ENCODE data around the gene AKAP6. TPM values are rescaled to one million over a fixed set of nuclear protein-coding genes. Genes with fewer than 3 reads are reported as not detected.

Gene AKAP6
- total RNA-seq, 1 experiment from 2014 or later, result 2.3 TPM

GRCh38 chr14:32374155-32374554, 45.1 kb downstream of the AKAP6 start:
- POLR2A ChIA-PET, result interaction anchor here (0.5 kb wide), 1 partner anchor 853 kb away, joined by 3 read pairs; no protein-coding TSS in a partner anchor
- no TSS peak for BruUV-seq (replicated peaks)
- CTCF ChIA-PET, result no interaction called here
- intact Hi-C loops (cut with micrococcal nuclease), result no loop called here
- H3K4me1 Mint-ChIP-seq (ENCODE audit: insufficient read depth, unreplicated experiment), result peaks cover 18% of the 10 kb centered on the region
- H3K27me3 Mint-ChIP-seq (ENCODE audit: insufficient read depth, unreplicated experiment), result no peaks in the 10 kb centered on the region
- no peak overlapping the region for H3K4me3 Mint-ChIP-seq (ENCODE audit: unreplicated experiment)
- no peak for DNase-seq (ENCODE audit: unreplicated experiment)
- H3K27ac Mint-ChIP-seq (ENCODE audit: low read depth, unreplicated experiment), result no peak overlapping the region
- no peaks in the 10 kb centered on the region for H3K9me3 Mint-ChIP-seq (ENCODE audit: unreplicated experiment)
- TF ChIP-seq, protein P1, sequence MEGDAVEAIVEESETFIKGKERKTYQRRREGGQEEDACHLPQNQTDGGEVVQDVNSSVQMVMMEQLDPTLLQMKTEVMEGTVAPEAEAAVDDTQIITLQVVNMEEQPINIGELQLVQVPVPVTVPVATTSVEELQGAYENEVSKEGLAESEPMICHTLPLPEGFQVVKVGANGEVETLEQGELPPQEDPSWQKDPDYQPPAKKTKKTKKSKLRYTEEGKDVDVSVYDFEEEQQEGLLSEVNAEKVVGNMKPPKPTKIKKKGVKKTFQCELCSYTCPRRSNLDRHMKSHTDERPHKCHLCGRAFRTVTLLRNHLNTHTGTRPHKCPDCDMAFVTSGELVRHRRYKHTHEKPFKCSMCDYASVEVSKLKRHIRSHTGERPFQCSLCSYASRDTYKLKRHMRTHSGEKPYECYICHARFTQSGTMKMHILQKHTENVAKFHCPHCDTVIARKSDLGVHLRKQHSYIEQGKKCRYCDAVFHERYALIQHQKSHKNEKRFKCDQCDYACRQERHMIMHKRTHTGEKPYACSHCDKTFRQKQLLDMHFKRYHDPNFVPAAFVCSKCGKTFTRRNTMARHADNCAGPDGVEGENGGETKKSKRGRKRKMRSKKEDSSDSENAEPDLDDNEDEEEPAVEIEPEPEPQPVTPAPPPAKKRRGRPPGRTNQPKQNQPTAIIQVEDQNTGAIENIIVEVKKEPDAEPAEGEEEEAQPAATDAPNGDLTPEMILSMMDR (IDR thresholded peaks at IDR 0.05; ENCODE audit: unreplicated experiment), result no peak
- H3K36me3 Mint-ChIP-seq (ENCODE audit: insufficient read depth, unreplicated experiment), result no peaks in the 10 kb centered on the region

- H3K27ac Mint-ChIP-seq (ENCODE audit: low read depth, unreplicated experiment), result no peak overlapping the region
- no peak for DNase-seq (ENCODE audit: unreplicated experiment)
- TF ChIP-seq, protein P1 (IDR thresholded peaks at IDR 0.05; ENCODE audit: unreplicated experiment), result no peak
- ChIA-PET POLR2A (interaction anchor here (0.6 kb wide), 1 partner anchor 138 kb away, joined by 3 read pairs; no protein-coding TSS in a partner anchor), CTCF (interaction anchor here (0.9 to 1.1 kb wide), 3 partner anchors 33 to 913 kb away, joined by 3 to 9 read pairs (median 3); no protein-coding TSS in a partner anchor)
- no TSS peak for BruUV-seq (replicated peaks)
- no peak overlapping the region for H3K4me3 Mint-ChIP-seq (ENCODE audit: unreplicated experiment)
- no peaks in the 10 kb centered on the region for H3K27me3 Mint-ChIP-seq (ENCODE audit: insufficient read depth, unreplicated experiment)
- intact Hi-C loops (cut with micrococcal nuclease), result no loop called here
- H3K4me1 Mint-ChIP-seq (ENCODE audit: insufficient read depth, unreplicated experiment), result peaks cover 22% of the 10 kb centered on the region
- no peaks in the 10 kb centered on the region for H3K9me3 Mint-ChIP-seq (ENCODE audit: unreplicated experiment)
- no peaks in the 10 kb centered on the region for H3K36me3 Mint-ChIP-seq (ENCODE audit: insufficient read depth, unreplicated experiment)
Measured at GRCh38 chr14:32375663-32376062, 46.6 kb downstream of the AKAP6 start.

DNA sequence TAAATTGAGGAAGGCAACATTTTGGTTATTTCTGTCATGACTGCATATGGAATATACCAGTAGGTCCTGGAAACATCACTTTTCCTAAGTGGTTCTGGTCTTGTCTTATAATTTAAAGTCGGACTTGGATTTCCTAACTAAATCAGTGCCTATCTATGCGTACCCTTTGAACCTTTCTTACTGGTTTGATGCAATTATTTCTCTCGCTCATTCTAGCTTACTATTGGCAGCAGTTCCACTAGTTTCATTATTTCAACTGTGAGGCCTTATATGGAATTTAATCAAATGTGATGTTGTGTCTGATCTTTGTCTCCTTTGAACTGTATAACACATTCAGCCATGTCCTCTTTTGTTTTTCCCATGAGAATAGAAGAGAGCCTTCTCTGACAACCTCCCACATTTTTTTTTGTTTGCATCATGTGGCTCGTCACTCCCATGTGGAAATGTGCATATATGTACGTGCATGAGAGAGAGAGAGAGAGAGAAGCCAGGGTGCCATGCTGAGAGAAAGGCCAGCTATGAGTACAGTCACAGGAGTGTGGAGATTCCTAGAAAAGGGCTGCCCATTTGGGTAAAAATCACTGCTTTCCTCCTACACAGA, 48.0 kb downstream of the AKAP6 start:
- Mint-ChIP-seq H3K9me3 (ENCODE audit: unreplicated experiment) (no peaks in the 10 kb centered on the region), H3K4me1 (ENCODE audit: insufficient read depth, unreplicated experiment) (peaks cover 17% of the 10 kb centered on the region), H3K27me3 (ENCODE audit: insufficient read depth, unreplicated experiment) (no peaks in the 10 kb centered on the region), H3K4me3 (ENCODE audit: unreplicated experiment) (no peak overlapping the region), H3K36me3 (ENCODE audit: insufficient read depth, unreplicated experiment) (no peaks in the 10 kb centered on the region), H3K27ac (ENCODE audit: low read depth, unreplicated experiment) (no peak overlapping the region)
- intact Hi-C loops (cut with micrococcal nuclease), result no loop called here
- POLR2A ChIA-PET, result no interaction called here
- DNase-seq (ENCODE audit: unreplicated experiment), result no peak
- TF ChIP-seq, protein P1 (IDR thresholded peaks at IDR 0.05; ENCODE audit: unreplicated experiment), result no peak
- CTCF ChIA-PET, result interaction anchor here (0.7 kb wide), 1 partner anchor 124 kb away, joined by 3 read pairs; no protein-coding TSS in a partner anchor
- BruUV-seq (replicated peaks), result no TSS peak

- Mint-ChIP-seq H3K27me3 (ENCODE audit: insufficient read depth, unreplicated experiment) (no peaks in the 10 kb centered on the region), H3K27ac (ENCODE audit: low read depth, unreplicated experiment) (no peak overlapping the region), H3K4me3 (ENCODE audit: unreplicated experiment) (no peak overlapping the region), H3K36me3 (ENCODE audit: insufficient read depth, unreplicated experiment) (no peaks in the 10 kb centered on the region), H3K4me1 (ENCODE audit: insufficient read depth, unreplicated experiment) (peaks cover 27% of the 10 kb centered on the region), H3K9me3 (ENCODE audit: unreplicated experiment) (no peaks in the 10 kb centered on the region)
- DNase-seq (ENCODE audit: unreplicated experiment), result no peak
- TF ChIP-seq, protein P1 (IDR thresholded peaks at IDR 0.05; ENCODE audit: unreplicated experiment), result no peak
- ChIA-PET POLR2A (no interaction called here), CTCF (interaction anchor here (0.6 kb wide), 1 partner anchor 120 kb away, joined by 3 read pairs; no protein-coding TSS in a partner anchor)
- intact Hi-C loops (cut with micrococcal nuclease), result no loop called here
- BruUV-seq (replicated peaks), result no TSS peak
Measured at GRCh38 chr14:32378284-32378683, 49.2 kb downstream of the AKAP6 start.
